Testis (tissue), 3 donors: Measurements from ENCODE around the gene BCL2L15. TPM values are rescaled to one million over a fixed set of nuclear protein-coding genes. Genes with fewer than 3 reads are reported as not detected.

Source experiments
- DNase-seq: peaks from one replicate; pipeline ENCODE4 v3.0.0-alpha.2; 2019
- H3K27ac ChIP-seq, 2 donors: fragments of 200-600 bp; sonication (generic); one replicate each; pipeline ENCODE4 v1.5.1; 2019
- H3K27me3 ChIP-seq: fragments of 200-600 bp; sonication (generic); one replicate; pipeline ENCODE4 v1.5.1; 2019
- H3K36me3 ChIP-seq: fragments of 200-600 bp; sonication (generic); one replicate; pipeline ENCODE4 v1.5.1; 2017; ENCODE audit warnings: low read depth; ENCODE audit errors: missing control alignments
- H3K4me1 ChIP-seq: fragments of 200-600 bp; sonication (generic); one replicate; pipeline ENCODE4 v1.5.1; 2019
- H3K4me3 ChIP-seq, 2 donors: fragments of 200-600 bp; sonication (generic); one replicate each; pipeline ENCODE4 v1.5.1; 2017 to 2019
- H3K9me3 ChIP-seq: fragments of 200-600 bp; sonication (generic); one replicate; pipeline ENCODE4 v1.5.1; 2017
- CTCF ChIP-seq, 3 experiments: fragments of 450-650 bp in 2 of 3; fragments of 200-600 bp in 1 of 3; sonication (generic) in 1 of 3; IDR thresholded peaks; one replicate each; pipeline ENCODE4 v1.5.1; 2016 to 2019; ENCODE audit warnings: antibody characterized with exemption in 3 of 3, mild to moderate bottlenecking in 2 of 3, moderate library complexity in 1 of 3
- POLR2A ChIP-seq: fragments of 450-650 bp; IDR thresholded peaks from one replicate; pipeline ENCODE4 v1.6.1; 2017; ENCODE audit warnings: antibody characterized with exemption, mild to moderate bottlenecking, moderate library complexity
- WGBS, 2 donors: methylation state at CpG; one replicate each; pipeline ENCODE4 v1.1.5; 2018; 5-methylcytosine and 5-hydroxymethylcytosine counted together
- intact Hi-C: fragments of 100-400 bp; cut with DNase I; formaldehyde crosslinking; loops from one replicate; pipeline ENCODE4 v1.15.1; 2023; ENCODE audit warnings: low total_unique reads
- polyA plus RNA-seq: library from polyadenylated mRNA; stranded (reverse); fragments of 350-450 nt; fragmentation: Illumina TruSeq; extraction: RNeasy Lipid Tissue Mini Kit (QIAGEN cat#74804); gene quantifications from one replicate; pipeline ENCODE4 v1.2.3, GENCODE V29; 2014; ENCODE audit warnings: low read depth, low replicate concordance; ENCODE audit not compliant: insufficient read depth
- total RNA-seq, 2 donors: library from RNA; depleted of rRNA; stranded (reverse); fragments of >200 nt; gene quantifications; one replicate each; pipeline ENCODE4 v1.2.3, GENCODE V29; 2016

BCL2L15 gene
- total and polyA plus RNA-seq, 3 donors from 2014 or later = 0.68 to 2.3 (median 0.87) TPM

- DNase-seq = no peak
- Histone ChIP-seq H3K27ac (no peak overlapping the region), H3K4me3 (no peak overlapping the region), H3K36me3 (no peaks in the 10 kb centered on the region), H3K27me3 (no peaks in the 10 kb centered on the region), H3K9me3 (no peaks in the 10 kb centered on the region), H3K4me1 (no peaks in the 10 kb centered on the region)
- intact Hi-C loops = no loop called here
- 92 to 95% methylated on average over 4 of the region's 4 CpGs for WGBS, 2 donors
- no peak for TF ChIP-seq CTCF (IDR thresholded peaks at IDR 0.05)
- TF ChIP-seq POLR2A = no peak
Observed at GRCh38 chr1:113879739-113880038, 7.7 kb downstream of the BCL2L15 start.

DNA sequence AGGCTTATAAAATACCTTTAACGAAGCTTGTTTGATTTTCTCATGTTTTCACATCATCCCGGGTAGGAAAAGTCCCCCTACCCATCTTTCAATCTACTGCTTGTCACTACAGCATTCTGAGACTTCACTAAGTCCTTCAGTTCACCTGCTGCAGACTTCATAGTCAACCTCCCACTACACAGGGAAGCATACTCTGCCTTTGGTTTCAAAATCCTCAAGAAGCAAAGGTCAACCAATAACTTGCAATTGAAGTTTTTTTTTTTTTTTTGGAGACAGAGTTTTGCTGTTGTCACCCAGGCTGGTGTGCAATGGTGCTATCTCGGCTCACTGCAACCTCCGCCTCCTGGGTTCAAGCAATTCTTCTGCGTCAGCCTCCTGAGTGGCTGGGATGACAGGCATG is 11.2 kb downstream of the BCL2L15 start:
- no peak for DNase-seq
- intact Hi-C loops = no loop called here
- no peak for TF ChIP-seq CTCF (IDR thresholded peaks at IDR 0.05)
- TF ChIP-seq POLR2A = no peak
- no peaks in the 10 kb centered on the region for H3K4me1 ChIP-seq
- H3K9me3 ChIP-seq = no peaks in the 10 kb centered on the region
- H3K36me3 ChIP-seq = no peaks in the 10 kb centered on the region
- WGBS, 2 donors = 89 to 92% methylated on average over 5 of the region's 5 CpGs
- no peaks in the 10 kb centered on the region for H3K27me3 ChIP-seq
- H3K4me3 ChIP-seq = no peak overlapping the region
- no peak overlapping the region for H3K27ac ChIP-seq

GRCh38 chr1:113875714-113876113 is 11.7 kb downstream of the BCL2L15 start:
- no peak for DNase-seq
- Histone ChIP-seq H3K27ac (no peak overlapping the region), H3K4me1 (no peaks in the 10 kb centered on the region), H3K4me3 (no peak overlapping the region), H3K36me3 (no peaks in the 10 kb centered on the region), H3K9me3 (no peaks in the 10 kb centered on the region), H3K27me3 (no peaks in the 10 kb centered on the region)
- no peak for TF ChIP-seq POLR2A
- no peak for TF ChIP-seq CTCF (IDR thresholded peaks at IDR 0.05)
- intact Hi-C loops = no loop called here
- 78 to 89% methylated on average over 2 of the region's 2 CpGs for WGBS, 2 donors

DNA sequence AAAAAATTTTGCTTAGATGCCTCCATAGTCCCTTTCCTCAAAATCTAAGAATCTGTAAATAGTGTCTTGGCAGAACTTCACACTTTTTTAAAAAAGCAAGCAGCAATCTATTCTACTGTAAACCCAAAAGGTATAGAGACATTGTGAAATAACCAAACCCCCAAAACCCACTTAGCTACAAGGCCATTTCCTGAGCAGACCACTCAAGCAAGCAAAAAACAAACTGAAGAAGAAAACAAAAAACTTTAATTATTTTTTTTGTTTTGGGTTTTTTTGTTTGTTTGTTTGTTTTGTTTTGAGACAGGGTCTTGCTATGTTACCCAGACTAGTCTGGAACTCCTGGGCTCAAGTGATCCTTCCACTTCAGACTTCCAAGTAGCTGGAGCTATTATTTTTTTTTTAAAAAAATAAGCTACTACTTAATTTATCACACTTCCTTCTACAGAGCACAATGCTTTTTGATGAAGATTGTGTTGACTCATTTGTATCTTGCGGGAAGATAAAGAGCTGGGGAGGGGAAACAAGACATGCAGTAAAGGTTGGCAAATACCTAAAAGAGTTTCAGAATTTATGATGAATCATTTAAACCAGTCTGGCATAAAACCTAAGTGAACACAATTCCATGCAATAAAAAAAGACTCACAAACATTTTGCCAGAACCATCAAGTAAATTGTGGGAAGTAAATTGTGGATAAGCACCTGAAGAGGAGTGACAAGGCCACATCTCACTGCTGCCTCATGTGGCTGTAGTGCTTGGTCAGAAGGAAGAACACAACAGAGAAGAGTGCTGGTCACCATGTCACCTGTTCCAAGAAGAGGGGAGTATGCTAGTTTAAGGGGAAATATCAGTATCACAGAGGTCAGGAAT is 13.1 kb downstream of the BCL2L15 start:
- H3K9me3 ChIP-seq = no peaks in the 10 kb centered on the region
- WGBS, 2 donors = 72 to 88% methylated on average over 1 of the region's 1 CpG
- no peaks in the 10 kb centered on the region for H3K36me3 ChIP-seq
- H3K27me3 ChIP-seq = no peaks in the 10 kb centered on the region
- no peak overlapping the region for H3K27ac ChIP-seq
- intact Hi-C loops = no loop called here
- TF ChIP-seq CTCF (IDR thresholded peaks at IDR 0.05) (no peak), POLR2A (no peak)
- H3K4me1 ChIP-seq = no peaks in the 10 kb centered on the region
- no peak overlapping the region for H3K4me3 ChIP-seq
- DNase-seq = peak; percentile 17
